GM12892 (cell line): ENCODE results near the gene TMEM244. TPM values are rescaled to one million over a fixed set of nuclear protein-coding genes. Genes with fewer than 3 reads are reported as not detected.

ENCODE experiments used
- DNase-seq: peaks from one replicate; pipeline ENCODE4 v3.0.0; 2011; ENCODE audit not compliant: insufficient read length
- FAIRE-seq: peaks from 2 replicates; lab custom pipeline; 2011; peaks lifted over from hg19 to GRCh38; lab: Jason Lieb, UNC
- POLR2A ChIP-seq: IDR thresholded peaks from 2 replicates; pipeline ENCODE4 v1.6.1; 2011; ENCODE audit warnings: low read depth, low read length, control low read depth
- POLR2AphosphoS5 ChIP-seq: IDR thresholded peaks from 2 replicates; pipeline ENCODE4 v1.6.1; 2011; ENCODE audit warnings: low read depth, low read length, control low read depth
- TAF1 ChIP-seq: IDR thresholded peaks from 2 replicates; pipeline ENCODE4 v1.6.1; 2011; ENCODE audit warnings: low read depth, mild to moderate bottlenecking, control low read depth, low read length, borderline replicate concordance
- polyA plus RNA-seq: library from polyadenylated mRNA; unstranded; fragments of >200 nt; gene quantifications from one replicate; pipeline ENCODE4 v1.2.1, GENCODE V29; 2012; ENCODE audit warnings: missing spikeins, inconsistent platforms; ENCODE audit not compliant: missing spikeins

The TMEM244 gene
- not detected for polyA plus RNA-seq

- FAIRE-seq: no peak
- TF ChIP-seq POLR2A: no peak
- no peak for TF ChIP-seq TAF1
- no peak for TF ChIP-seq POLR2AphosphoS5
Observed at GRCh38 chr6:129860908-129861665, at the start of gene TMEM244. Gene TMEM244 (minus strand): TSS chr6:129861315. CDS start chr6:129861188, 127 bp downstream.

GRCh38 chr6:129908858-129909257 is 47.7 kb upstream of the TMEM244 start:
- FAIRE-seq (no peak), DNase-seq (no peak)
- TF ChIP-seq POLR2AphosphoS5 (no peak), TAF1 (no peak), POLR2A (no peak)

More at GRCh38 chr6:129860908-129861665, at the start of gene TMEM244:
- DNase-seq: no peak

GRCh38 chr6:129908356-129908755 is 47.2 kb upstream of the TMEM244 start:
- no peak for DNase-seq
- TF ChIP-seq POLR2A (no peak), POLR2AphosphoS5 (no peak), TAF1 (no peak)
- no peak for FAIRE-seq

- TF ChIP-seq POLR2AphosphoS5: no peak
- DNase-seq (no peak), FAIRE-seq (no peak)
Observed at GRCh38 chr6:129906515-129907077, 45.5 kb upstream of the TMEM244 start.

GRCh38 chr6:129903082-129903481 is 42.0 kb upstream of the TMEM244 start:
- DNase-seq (no peak), FAIRE-seq (no peak)
- TF ChIP-seq POLR2AphosphoS5 (no peak), POLR2A (no peak), TAF1 (no peak)

GRCh38 chr6:129902681-129903080 is 41.6 kb upstream of the TMEM244 start:
- no peak for DNase-seq
- TF ChIP-seq TAF1: no peak
- no peak for TF ChIP-seq POLR2A
- TF ChIP-seq POLR2AphosphoS5: no peak
- FAIRE-seq: no peak

- TF ChIP-seq POLR2A (no peak), POLR2AphosphoS5 (no peak), TAF1 (no peak)
- FAIRE-seq (no peak), DNase-seq (no peak)
Observed at GRCh38 chr6:129901910-129902309, 40.8 kb upstream of the TMEM244 start.

GRCh38 chr6:129895692-129896091 is 34.6 kb upstream of the TMEM244 start:
- DNase-seq (no peak), FAIRE-seq (no peak)
- no peak for TF ChIP-seq POLR2A
- no peak for TF ChIP-seq POLR2AphosphoS5

GRCh38 chr6:129894921-129895320 is 33.8 kb upstream of the TMEM244 start:
- no peak for TF ChIP-seq POLR2A
- no peak for TF ChIP-seq TAF1
- TF ChIP-seq POLR2AphosphoS5: no peak
- DNase-seq: no peak
- FAIRE-seq: no peak

GRCh38 chr6:129893640-129894039 is 32.5 kb upstream of the TMEM244 start:
- no peak for FAIRE-seq
- no peak for DNase-seq
- TF ChIP-seq TAF1 (no peak), POLR2A (no peak), POLR2AphosphoS5 (no peak)

GRCh38 chr6:129890701-129891100 is 29.6 kb upstream of the TMEM244 start:
- FAIRE-seq: no peak
- no peak for DNase-seq
- TF ChIP-seq POLR2A (no peak), TAF1 (no peak), POLR2AphosphoS5 (no peak)

GRCh38 chr6:129890164-129890563 is 29.0 kb upstream of the TMEM244 start:
- no peak for DNase-seq
- TF ChIP-seq TAF1 (no peak), POLR2A (no peak), POLR2AphosphoS5 (no peak)
- no peak for FAIRE-seq

- no peak for DNase-seq
- FAIRE-seq: no peak
Observed at GRCh38 chr6:129889580-129889979, 28.5 kb upstream of the TMEM244 start.

More at GRCh38 chr6:129889580-129889979, 28.5 kb upstream of the TMEM244 start:
- TF ChIP-seq POLR2A: no peak
